Endothelial cell of umbilical vein (primary cell): ENCODE data around the gene HEATR1. TPM values are rescaled to one million over a fixed set of nuclear protein-coding genes. Genes with fewer than 3 reads are reported as not detected.

ENCODE experiments used
- BruUV-seq: library from RNA; stranded (reverse); fragments of 400-500 nt; replicated peaks from 2 replicates; lab custom pipeline; 2021; lab: Mats Ljungman, UMichigan
- CTCF ChIA-PET: fragments of 300-600, 350-600 bp; sonication (Branson Sonifier 250); formaldehyde crosslinking; loops from one replicate; lab custom pipeline; 2021; ENCODE audit warnings: antibody characterized with exemption, inconsistent platforms; lab: Charles Lee
- POLR2A ChIA-PET: fragments of 300-600, 350-600 bp; sonication (Branson Sonifier 250); formaldehyde crosslinking; loops from one replicate; lab custom pipeline; 2021; ENCODE audit warnings: antibody characterized with exemption, inconsistent platforms; lab: Charles Lee
- DNase-seq: peaks from one replicate; pipeline ENCODE4 v3.0.0-alpha.2; 2011; ENCODE audit warnings: low read depth, low spot score
- FAIRE-seq: peaks from 2 replicates; lab custom pipeline; 2011; peaks lifted over from hg19 to GRCh38; lab: Jason Lieb, UNC
- H2AFZ ChIP-seq: 2 replicates; pipeline ENCODE4 v1.6.0; 2012; ENCODE audit warnings: low read depth, low read length, control low read depth, inconsistent platforms
- H3K27ac ChIP-seq: 2 replicates; pipeline ENCODE4 v1.5.1; 2011; ENCODE audit warnings: low read depth, mild to moderate bottlenecking, control low read depth, low read length, moderate library complexity; ENCODE audit not compliant: insufficient read depth
- H3K27me3 ChIP-seq, 2 experiments: 2 replicates each; pipeline versions ENCODE4 v1.6.0 to v1.6.1; 2011; ENCODE audit warnings: low read length in 2 of 2, mixed read lengths in 1 of 2; ENCODE audit not compliant: control insufficient read depth in 2 of 2, insufficient read depth in 2 of 2
- H3K36me3 ChIP-seq, 2 experiments: 2 replicates in 1 of 2; 3 replicates in 1 of 2; pipeline ENCODE4 v1.5.1; 2011; ENCODE audit warnings: low read length in 2 of 2, mild to moderate bottlenecking in 1 of 2, moderate library complexity in 1 of 2; ENCODE audit not compliant: control insufficient read depth in 2 of 2, insufficient read depth in 2 of 2; ENCODE audit errors: extremely low read depth in 1 of 2
- H3K4me1 ChIP-seq: 3 replicates; pipeline ENCODE4 v1.5.1; 2011; ENCODE audit warnings: mild to moderate bottlenecking, low read length; ENCODE audit not compliant: control insufficient read depth, insufficient read depth; ENCODE audit errors: extremely low read depth
- H3K4me2 ChIP-seq: 2 replicates; pipeline ENCODE4 v1.6.1; 2011; ENCODE audit warnings: low read length, control low read depth, mixed read lengths; ENCODE audit not compliant: insufficient read depth
- H3K4me3 ChIP-seq, 3 experiments: fragments of 200-600 bp in 1 of 3; sonication (generic), shearing (Covaris generic) in 1 of 3; replicated peaks in 1 of 3; 2 replicates each; pipeline ENCODE4 v1.5.1; 2011 to 2016; ENCODE audit warnings: control low read depth in 3 of 3, low read length in 3 of 3, mild to moderate bottlenecking in 2 of 3, inconsistent platforms in 1 of 3, low read depth in 1 of 3, moderate library complexity in 1 of 3; ENCODE audit not compliant: insufficient read depth in 1 of 3
- H3K79me2 ChIP-seq: 2 replicates; pipeline ENCODE4 v1.6.0; 2012; ENCODE audit warnings: low read length, inconsistent platforms; ENCODE audit not compliant: control insufficient read depth, insufficient read depth
- H3K9ac ChIP-seq: replicated peaks from 2 replicates; pipeline ENCODE3; 2011; ENCODE audit warnings: low read length, control low read depth; ENCODE audit not compliant: insufficient read depth; ENCODE audit errors: extremely low read depth
- H3K9me1 ChIP-seq: replicated peaks from 3 replicates; pipeline ENCODE4 v1.6.0; 2011; ENCODE audit warnings: mild to moderate bottlenecking, low read length; ENCODE audit not compliant: control insufficient read depth, insufficient read depth; ENCODE audit errors: extremely low read depth
- H3K9me3 ChIP-seq: replicated peaks from 2 replicates; pipeline ENCODE4 v1.5.1; 2012; ENCODE audit warnings: low read length, inconsistent platforms; ENCODE audit not compliant: control insufficient read depth, insufficient read depth
- H4K20me1 ChIP-seq: replicated peaks from 2 replicates; pipeline ENCODE3; 2011; ENCODE audit warnings: mild to moderate bottlenecking, low read length; ENCODE audit not compliant: control insufficient read depth, insufficient read depth; ENCODE audit errors: extremely low read depth
- CTCF ChIP-seq, 2 donors: IDR thresholded peaks; 1 replicate in 1 of 2; 2 replicates in 1 of 2; pipeline ENCODE4 v1.5.1; 2011; ENCODE audit warnings: low read length in 2 of 2, mild to moderate bottlenecking in 2 of 2, moderate library complexity in 2 of 2, control low read depth in 1 of 2, inconsistent platforms in 1 of 2, low read depth in 1 of 2; ENCODE audit not compliant: insufficient read depth in 1 of 2; ENCODE audit errors: extremely low read depth in 1 of 2
- EZH2 ChIP-seq: IDR thresholded peaks from 2 replicates; pipeline ENCODE4 v1.6.1; 2012; ENCODE audit warnings: borderline replicate concordance, low read depth, mild to moderate bottlenecking, moderate library complexity, low read length, inconsistent platforms; ENCODE audit not compliant: severe bottlenecking
- FOS ChIP-seq: IDR thresholded peaks from 2 replicates; pipeline ENCODE4 v1.6.1; 2011; ENCODE audit warnings: mild to moderate bottlenecking, low read length, moderate library complexity, borderline replicate concordance; ENCODE audit not compliant: insufficient read depth
- GATA2 ChIP-seq: IDR thresholded peaks from 2 replicates; pipeline ENCODE4 v1.7.0; 2011; ENCODE audit warnings: low read depth, mild to moderate bottlenecking, moderate library complexity, mixed read lengths, low read length; ENCODE audit not compliant: insufficient read length, insufficient read depth
- JUN ChIP-seq: IDR thresholded peaks from 2 replicates; pipeline ENCODE4 v1.6.1; 2011; ENCODE audit warnings: borderline replicate concordance, low read depth; ENCODE audit not compliant: insufficient read length, insufficient read depth
- MAX ChIP-seq: IDR thresholded peaks from 2 replicates; pipeline ENCODE4 v1.6.1; 2011; ENCODE audit not compliant: insufficient read depth, insufficient read length
- MYC ChIP-seq: IDR thresholded peaks from one replicate; pipeline ENCODE4 v1.6.1; 2011; ENCODE audit warnings: mild to moderate bottlenecking, low read depth, low read length
- POLR2A ChIP-seq: IDR thresholded peaks from 2 replicates; pipeline ENCODE4 v1.6.1; 2012; ENCODE audit warnings: low read depth, mild to moderate bottlenecking, control low read depth, low read length
- POLR2AphosphoS5 ChIP-seq: IDR thresholded peaks from 2 replicates; pipeline ENCODE4 v1.6.1; 2012; ENCODE audit warnings: low read depth, mild to moderate bottlenecking, control low read depth, low read length, moderate library complexity; ENCODE audit not compliant: insufficient read depth
- dilution Hi-C: fragments of 300-500 bp; cut with MboI; formaldehyde crosslinking; loops from one replicate; pipeline ENCODE4 v1.15.0; 2019; ENCODE audit warnings: low sequenced_read_pairs; ENCODE audit not compliant: extremely low pct_ligation_motif_present
- intact Hi-C: fragments of 100-400 bp; cut with micrococcal nuclease; formaldehyde crosslinking; loops from one replicate; pipeline ENCODE4 v1.10.0; 2022
- polyA plus RNA-seq, 4 experiments: library from polyadenylated mRNA; depleted of rRNA in 3 of 4; stranded (reverse) in 3 of 4; unstranded in 1 of 4; fragments of >200 nt; gene quantifications; 2 replicates each; pipeline versions ENCODE4 v1.2.1 to v1.2.3, GENCODE V29; 2011 to 2012; ENCODE audit warnings: missing spikeins in 1 of 4
- total RNA-seq: library from RNA; stranded (reverse); gene quantifications from 2 replicates; pipeline ENCODE4 v1.2.3, GENCODE V29; 2021

HEATR1 gene
- total and polyA plus RNA-seq, 2 donors (not counting 3 experiments of a cell fraction or from before 2014, with no cell fraction given) = 8.4 to 62.0 TPM

- Histone ChIP-seq H3K9me3 (no peaks in the 10 kb centered on the region), H3K9me1 (no peaks in the 10 kb centered on the region), H3K9ac (no peak overlapping the region), H3K36me3 (no peaks in the 10 kb centered on the region), H3K27me3 (peaks cover 2 to 5% of the 10 kb centered on the region in 2 experiments), H3K4me2 (no peak overlapping the region), H4K20me1 (no peaks in the 10 kb centered on the region), H2AFZ (no peak overlapping the region), H3K4me1 (no peaks in the 10 kb centered on the region), H3K27ac (no peak overlapping the region), H3K4me3 (no peak overlapping the region), H3K79me2 (no peaks in the 10 kb centered on the region)
- dilution Hi-C loops = no loop called here
- TF ChIP-seq JUN (no peak), CTCF (IDR thresholded peaks at IDR 0.05; ENCODE audit: extremely low read depth in 1 of 2, insufficient read depth in 1 of 2, low read depth in 1 of 2, low read length in 2 of 2) (no peak), MAX (no peak), GATA2 (no peak), POLR2A (no peak), EZH2 (no peak), POLR2AphosphoS5 (no peak), MYC (no peak), FOS (no peak)
- intact Hi-C loops = no loop called here
- no peak for FAIRE-seq
- POLR2A ChIA-PET = no interaction called here
- DNase-seq = no peak
- CTCF ChIA-PET = interaction anchor here (1.9 kb wide), 1 partner anchor 15 kb away, joined by 6 read pairs; the partner anchor contains the start of gene LGALS8
- no TSS peak for BruUV-seq
Observed at GRCh38 chr1:236509647-236510401, 94.5 kb downstream of the HEATR1 start.
